Calu3 (cell line): Measurements from ENCODE around the gene MCF2L2. TPM values are rescaled to one million over a fixed set of nuclear protein-coding genes. Genes with fewer than 3 reads are reported as not detected.

Experiments used
- BruUV-seq: library from RNA; stranded (reverse); fragments of 400-500 nt; replicated peaks from 2 replicates; lab custom pipeline; 2021; lab: Mats Ljungman, UMichigan
- CTCF ChIA-PET: fragments of 300-600 bp; sonication (Branson Sonifier 250); formaldehyde crosslinking; loops from one replicate; lab custom pipeline; 2022; ENCODE audit warnings: antibody characterized with exemption; lab: Charles Lee
- DNase-seq: peaks from one replicate; pipeline ENCODE4 v3.0.0; 2022
- H3K27ac Mint-ChIP-seq: one replicate; pipeline ENCODE4 v1.8.0; 2022; ENCODE audit warnings: mixed read lengths; ENCODE audit not compliant: unreplicated experiment
- H3K27me3 Mint-ChIP-seq: one replicate; pipeline ENCODE4 v1.8.0; 2022; ENCODE audit warnings: mixed read lengths; ENCODE audit not compliant: unreplicated experiment
- H3K36me3 Mint-ChIP-seq: one replicate; pipeline ENCODE4 v1.8.0; 2022; ENCODE audit warnings: mild to moderate bottlenecking, moderate library complexity, mixed read lengths; ENCODE audit not compliant: insufficient read depth, unreplicated experiment
- H3K4me1 Mint-ChIP-seq: one replicate; pipeline ENCODE4 v1.8.0; 2022; ENCODE audit warnings: mild to moderate bottlenecking, low read depth, mixed read lengths; ENCODE audit not compliant: unreplicated experiment
- H3K4me3 Mint-ChIP-seq: one replicate; pipeline ENCODE4 v1.8.0; 2022; ENCODE audit warnings: mild to moderate bottlenecking, low read depth, moderate library complexity, mixed read lengths; ENCODE audit not compliant: unreplicated experiment
- H3K9me3 Mint-ChIP-seq: one replicate; pipeline ENCODE4 v1.8.0; 2022; ENCODE audit warnings: low read depth, mixed read lengths; ENCODE audit not compliant: unreplicated experiment
- CTCF ChIP-seq: fragments of 200-600 bp; IDR thresholded peaks from one replicate; pipeline ENCODE4 v1.8.0; 2022; ENCODE audit warnings: antibody characterized with exemption; ENCODE audit not compliant: unreplicated experiment
- intact Hi-C: fragments of 100-400 bp; cut with micrococcal nuclease; formaldehyde crosslinking; loops from one replicate; pipeline ENCODE4 v1.10.0; 2022; ENCODE audit not compliant: unreplicated experiment
- total RNA-seq: library from RNA; stranded (reverse); gene quantifications from 2 replicates; pipeline ENCODE4 v1.2.3, GENCODE V29; 2022

MCF2L2 gene
- total RNA-seq, 1 experiment from 2014 or later, result 0.35 TPM

DNA sequence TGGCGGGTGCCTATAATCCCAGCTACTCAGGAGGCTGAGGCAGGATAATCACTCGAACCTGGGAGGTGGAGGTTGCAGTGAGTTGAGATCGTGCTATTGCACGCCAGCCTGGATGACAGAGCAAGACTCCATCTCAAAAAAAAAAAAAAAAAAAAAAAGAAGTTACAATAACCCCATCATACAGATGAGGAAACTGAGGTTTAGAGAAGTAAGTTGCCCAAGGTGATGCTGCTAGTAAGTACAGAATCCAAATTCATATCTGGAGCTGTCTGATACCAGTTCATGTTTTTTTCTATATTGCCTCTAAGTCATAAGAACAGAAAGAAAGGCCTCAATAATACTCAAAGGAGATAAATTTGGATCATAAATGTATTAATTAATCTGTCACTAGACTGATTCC is 40.6 kb downstream of the MCF2L2 start:
- DNase-seq, result no peak
- intact Hi-C loops, result loop anchor here (5.0 kb wide), 2 partner anchors 480 to 675 kb away; no protein-coding TSS in a partner anchor
- Mint-ChIP-seq H3K4me3 (no peak overlapping the region), H3K4me1 (peaks cover 22% of the 10 kb centered on the region), H3K27me3 (peaks cover 37% of the 10 kb centered on the region), H3K9me3 (no peaks in the 10 kb centered on the region), H3K36me3 (no peaks in the 10 kb centered on the region), H3K27ac (no peak overlapping the region)
- CTCF ChIA-PET, result no interaction called here
- TF ChIP-seq CTCF, result no peak
- no TSS peak for BruUV-seq

GRCh38 chr3:183386651-183387050 is 41.8 kb downstream of the MCF2L2 start:
- Mint-ChIP-seq H3K36me3 (no peaks in the 10 kb centered on the region), H3K27ac (no peak overlapping the region), H3K9me3 (no peaks in the 10 kb centered on the region), H3K4me3 (no peak overlapping the region), H3K27me3 (peaks cover 30% of the 10 kb centered on the region), H3K4me1 (peaks cover 24% of the 10 kb centered on the region)
- no peak for DNase-seq
- intact Hi-C loops, result loop anchor here (1.0 to 5.0 kb wide), 4 partner anchors 202 to 674 kb away; no protein-coding TSS in a partner anchor
- no TSS peak for BruUV-seq
- no peak for TF ChIP-seq CTCF
- CTCF ChIA-PET, result interaction anchor here (6.6 kb wide), 1 partner anchor 201 kb away, joined by 224 read pairs; no protein-coding TSS in a partner anchor

DNA sequence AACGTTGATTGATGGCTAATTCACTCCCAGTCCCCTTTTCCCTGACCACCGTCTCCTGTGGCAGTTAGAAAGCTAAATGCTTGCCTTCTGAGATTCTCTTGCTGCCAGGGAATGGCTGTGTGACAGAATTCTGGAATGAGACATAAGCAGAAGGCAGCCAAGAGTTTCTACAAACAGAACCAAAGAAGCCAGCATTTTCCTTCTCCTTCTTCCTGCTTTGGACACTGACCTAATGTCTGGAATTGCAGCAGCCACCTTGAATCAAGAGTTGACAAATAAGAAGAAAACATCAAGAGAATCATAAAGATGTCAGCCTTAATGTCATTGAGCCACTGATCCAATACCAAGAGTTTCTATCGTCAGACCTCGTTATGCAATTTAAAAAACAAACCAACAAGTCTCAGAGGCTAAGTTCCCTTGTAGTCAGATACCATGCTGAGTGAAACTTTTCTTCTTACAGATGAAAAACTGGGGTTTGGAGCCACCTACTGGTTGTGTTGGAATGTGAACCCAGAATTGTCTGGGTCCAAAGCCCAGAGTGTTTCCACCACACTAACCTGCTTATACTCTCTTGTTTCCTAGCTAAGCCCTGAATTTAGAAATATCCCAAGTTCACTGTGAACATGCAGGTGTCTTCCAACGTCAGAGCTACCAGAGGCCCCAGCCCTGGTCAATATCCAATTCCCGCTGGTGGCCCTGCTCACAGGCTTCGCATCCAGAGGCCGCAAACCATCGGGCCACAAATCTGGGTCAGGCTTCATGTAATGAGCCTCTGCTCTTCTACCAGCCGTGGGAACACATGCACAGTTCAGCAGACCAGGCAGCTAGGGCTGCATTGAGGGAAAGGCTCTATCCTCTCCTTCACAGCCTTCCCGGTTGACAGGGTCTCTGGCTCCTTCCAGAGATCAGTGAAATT is 42.5 kb downstream of the MCF2L2 start:
- peak; percentile 86 for TF ChIP-seq CTCF
- intact Hi-C loops, result loop anchor here (1.0 to 5.0 kb wide), 4 partner anchors 202 to 674 kb away; no protein-coding TSS in a partner anchor
- H3K4me1 Mint-ChIP-seq, result peaks cover 31% of the 10 kb centered on the region
- peaks cover 24% of the 10 kb centered on the region for H3K27me3 Mint-ChIP-seq
- no peak overlapping the region for H3K27ac Mint-ChIP-seq
- peak; percentile 77 for DNase-seq
- no peaks in the 10 kb centered on the region for H3K9me3 Mint-ChIP-seq
- no peaks in the 10 kb centered on the region for H3K36me3 Mint-ChIP-seq
- CTCF ChIA-PET, result interaction anchor here (1.2 to 6.6 kb wide), 4 partner anchors 169 to 264 kb away, joined by 3 to 224 read pairs (median 6); no protein-coding TSS in a partner anchor
- BruUV-seq, result no TSS peak
- H3K4me3 Mint-ChIP-seq, result no peak overlapping the region

DNA sequence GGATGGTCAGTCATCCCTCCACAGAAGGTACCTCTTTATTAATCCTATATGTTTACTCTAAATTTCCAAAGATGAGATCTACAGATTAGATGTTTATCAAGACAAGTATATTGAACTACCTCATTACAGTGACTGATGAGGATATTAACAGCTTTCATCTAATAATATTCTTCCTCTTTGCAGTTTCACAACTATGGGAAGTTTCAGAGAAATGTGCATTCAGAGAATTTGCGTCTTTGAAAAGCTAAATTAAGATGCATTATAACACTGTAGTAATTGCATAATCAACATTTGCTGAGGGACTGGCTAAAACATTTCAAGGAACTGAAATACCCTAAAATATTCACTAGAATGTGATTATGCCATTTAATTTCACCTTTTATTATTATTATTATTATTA is 46.7 kb downstream of the MCF2L2 start:
- no peak for TF ChIP-seq CTCF
- CTCF ChIA-PET, result interaction anchor here (0.9 to 6.6 kb wide), 15 partner anchors 11 to 259 kb away, joined by 3 to 224 read pairs (median 6); partner anchors contain the start of genes B3GNT5 and LAMP3
- intact Hi-C loops, result loop anchor here (1.0 to 5.0 kb wide), 4 partner anchors 54 to 259 kb away; no protein-coding TSS in a partner anchor
- Mint-ChIP-seq H3K27me3 (no peaks in the 10 kb centered on the region), H3K27ac (no peak overlapping the region), H3K9me3 (no peaks in the 10 kb centered on the region), H3K4me3 (no peak overlapping the region), H3K4me1 (peaks cover 51% of the 10 kb centered on the region), H3K36me3 (no peaks in the 10 kb centered on the region)
- no TSS peak for BruUV-seq
- DNase-seq, result no peak
